Measurements from ENCODE around the gene ZFP92.

Gene ZFP92

GRCh38 chrX:153371256-153371655, 40.0 kb upstream of the ZFP92 start:
- Histone ChIP-seq H4K20me1 (ENCODE audit: insufficient read depth, low read length) (no peaks in the 10 kb centered on the region), H2AFZ (ENCODE audit: low read depth, low read length) (no peak overlapping the region), H3K79me2 (ENCODE audit: insufficient read depth, low read length) (no peaks in the 10 kb centered on the region), H3K9me3 (ENCODE audit: insufficient read depth, low read length, severe bottlenecking) (no peaks in the 10 kb centered on the region), H3K27ac (ENCODE audit: low read length) (no peak overlapping the region), H3K27me3 (ENCODE audit: insufficient read depth, low read length, poor library complexity) (no peaks in the 10 kb centered on the region), H3K4me3 (ENCODE audit: low read depth in 1 of 2, low read length in 2 of 2) (no peak overlapping the region), H3K4me1 (ENCODE audit: insufficient read depth, low read length) (no peaks in the 10 kb centered on the region), H3K4me2 (ENCODE audit: insufficient read depth, low read length) (no peak overlapping the region), H3K9ac (ENCODE audit: low read depth, low read length) (no peak overlapping the region), H3K36me3 (ENCODE audit: insufficient read depth, low read length) (no peaks in the 10 kb centered on the region)
- no peak for TF ChIP-seq CTCF (IDR thresholded peaks at IDR 0.05; ENCODE audit: borderline replicate concordance, extremely low read depth, low read length, poor library complexity, severe bottlenecking)
- no peak for TF ChIP-seq EZH2 (IDR thresholded peaks at IDR 0.05; ENCODE audit: borderline replicate concordance, low read depth, low read length, severe bottlenecking)
- DNase-seq (no peak), ATAC-seq (ENCODE audit: insufficient read depth, low read depth) (no peak)

GRCh38 chrX:153372949-153373348, 38.3 kb upstream of the ZFP92 start:
- no peaks in the 10 kb centered on the region for H3K36me3 ChIP-seq (ENCODE audit: insufficient read depth, low read length)

GRCh38 chrX:153374426-153374825, 36.8 kb upstream of the ZFP92 start:
- no peak overlapping the region for H3K9ac ChIP-seq (ENCODE audit: low read depth, low read length)
- no peaks in the 10 kb centered on the region for H4K20me1 ChIP-seq (ENCODE audit: insufficient read depth, low read length)
- no peak for TF ChIP-seq EZH2 (IDR thresholded peaks at IDR 0.05; ENCODE audit: borderline replicate concordance, low read depth, low read length, severe bottlenecking)
- H3K4me2 ChIP-seq (ENCODE audit: insufficient read depth, low read length) = no peak overlapping the region
- H3K27ac ChIP-seq (ENCODE audit: low read length) = no peak overlapping the region
- no peak for ATAC-seq (ENCODE audit: insufficient read depth, low read depth)
- no peaks in the 10 kb centered on the region for H3K36me3 ChIP-seq (ENCODE audit: insufficient read depth, low read length)
- H3K79me2 ChIP-seq (ENCODE audit: insufficient read depth, low read length) = no peaks in the 10 kb centered on the region
- no peaks in the 10 kb centered on the region for H3K4me1 ChIP-seq (ENCODE audit: insufficient read depth, low read length)
- no peaks in the 10 kb centered on the region for H3K27me3 ChIP-seq (ENCODE audit: insufficient read depth, low read length, poor library complexity)
- H3K4me3 ChIP-seq (ENCODE audit: low read depth in 1 of 2, low read length in 2 of 2) = no peak overlapping the region
- H2AFZ ChIP-seq (ENCODE audit: low read depth, low read length) = no peak overlapping the region
- no peaks in the 10 kb centered on the region for H3K9me3 ChIP-seq (ENCODE audit: insufficient read depth, low read length, severe bottlenecking)
- no peak for DNase-seq

More at GRCh38 chrX:153372949-153373348, 38.3 kb upstream of the ZFP92 start:
- Histone ChIP-seq H3K9ac (ENCODE audit: low read depth, low read length) (no peak overlapping the region), H3K4me1 (ENCODE audit: insufficient read depth, low read length) (no peaks in the 10 kb centered on the region), H3K4me2 (ENCODE audit: insufficient read depth, low read length) (no peak overlapping the region), H3K27ac (ENCODE audit: low read length) (no peak overlapping the region), H2AFZ (ENCODE audit: low read depth, low read length) (no peak overlapping the region), H3K27me3 (ENCODE audit: insufficient read depth, low read length, poor library complexity) (no peaks in the 10 kb centered on the region), H4K20me1 (ENCODE audit: insufficient read depth, low read length) (no peaks in the 10 kb centered on the region), H3K4me3 (ENCODE audit: low read depth in 1 of 2, low read length in 2 of 2) (no peak overlapping the region), H3K9me3 (ENCODE audit: insufficient read depth, low read length, severe bottlenecking) (no peaks in the 10 kb centered on the region), H3K79me2 (ENCODE audit: insufficient read depth, low read length) (no peaks in the 10 kb centered on the region)
- ATAC-seq (ENCODE audit: insufficient read depth, low read depth) = no peak
- no peak for DNase-seq
- TF ChIP-seq CTCF (IDR thresholded peaks at IDR 0.05; ENCODE audit: borderline replicate concordance, extremely low read depth, low read length, poor library complexity, severe bottlenecking) = no peak
- TF ChIP-seq EZH2 (IDR thresholded peaks at IDR 0.05; ENCODE audit: borderline replicate concordance, low read depth, low read length, severe bottlenecking) = no peak

- ATAC-seq (ENCODE audit: insufficient read depth, low read depth) (no peak), DNase-seq (no peak)
- TF ChIP-seq EZH2 (IDR thresholded peaks at IDR 0.05; ENCODE audit: borderline replicate concordance, low read depth, low read length, severe bottlenecking) = no peak
- no peak for TF ChIP-seq CTCF (IDR thresholded peaks at IDR 0.05; ENCODE audit: borderline replicate concordance, extremely low read depth, low read length, poor library complexity, severe bottlenecking)
- no peak overlapping the region for H2AFZ ChIP-seq (ENCODE audit: low read depth, low read length)
- no peaks in the 10 kb centered on the region for H3K36me3 ChIP-seq (ENCODE audit: insufficient read depth, low read length)
- H3K9ac ChIP-seq (ENCODE audit: low read depth, low read length) = no peak overlapping the region
- no peaks in the 10 kb centered on the region for H3K9me3 ChIP-seq (ENCODE audit: insufficient read depth, low read length, severe bottlenecking)
- H3K79me2 ChIP-seq (ENCODE audit: insufficient read depth, low read length) = no peaks in the 10 kb centered on the region
- no peak overlapping the region for H3K4me2 ChIP-seq (ENCODE audit: insufficient read depth, low read length)
- H3K27ac ChIP-seq (ENCODE audit: low read length) = no peak overlapping the region
- H3K4me3 ChIP-seq (ENCODE audit: low read depth in 1 of 2, low read length in 2 of 2) = no peak overlapping the region
- H4K20me1 ChIP-seq (ENCODE audit: insufficient read depth, low read length) = no peaks in the 10 kb centered on the region
- H3K27me3 ChIP-seq (ENCODE audit: insufficient read depth, low read length, poor library complexity) = no peaks in the 10 kb centered on the region
- H3K4me1 ChIP-seq (ENCODE audit: insufficient read depth, low read length) = no peaks in the 10 kb centered on the region
Measured at GRCh38 chrX:153375571-153375970, 35.7 kb upstream of the ZFP92 start.
